ENCODE results near the gene PPP6R3. TPM values are rescaled to one million over a fixed set of nuclear protein-coding genes. Genes with fewer than 3 reads are reported as not detected.

PPP6R3 gene
- total and polyA plus RNA-seq, 5 donors from 2014 or later: 46.7 to 172 (median 51.6) TPM

- Histone ChIP-seq H3K27ac (ENCODE audit: insufficient read depth, low read length, poor library complexity, severe bottlenecking) (no peak overlapping the region), H3K4me1 (ENCODE audit: control insufficient read depth, insufficient read depth, low read length, poor library complexity, severe bottlenecking) (peaks cover 37% of the 10 kb centered on the region), H3K4me3 (ENCODE audit: low read depth, low read length) (no peak overlapping the region), H3K36me3 (ENCODE audit: control insufficient read depth, insufficient read depth, low read length) (peaks cover 24% of the 10 kb centered on the region), H3K9me3 (ENCODE audit: control insufficient read depth in 2 of 2, low read length in 2 of 2) (no peaks in the 10 kb centered on the region), H3K27me3 (ENCODE audit: control insufficient read depth, insufficient read depth, low read length) (no peaks in the 10 kb centered on the region)
- no peaks in the 10 kb centered on the region for H3K9me3 Mint-ChIP-seq
- H3K36me3 Mint-ChIP-seq: peaks cover 18% of the 10 kb centered on the region
- H3K4me3 Mint-ChIP-seq: peak overlapping the region in 2 of 4 donors; percentile 20 to 29
- H3K4me1 Mint-ChIP-seq: peaks cover 51 to 90% (median 72%) of the 10 kb centered on the region in 4 donors
- ATAC-seq (ENCODE audit: low read depth in 2 of 2) (no peak), DNase-seq (no peak)
- H3K27ac Mint-ChIP-seq: peak overlapping the region in 2 of 3 donors; percentile 16 to 71
- no peaks in the 10 kb centered on the region for H3K27me3 Mint-ChIP-seq
These were observed 48.5 kb downstream of the PPP6R3 start for GRCh38 chr11:68509066-68509465.

DNA sequence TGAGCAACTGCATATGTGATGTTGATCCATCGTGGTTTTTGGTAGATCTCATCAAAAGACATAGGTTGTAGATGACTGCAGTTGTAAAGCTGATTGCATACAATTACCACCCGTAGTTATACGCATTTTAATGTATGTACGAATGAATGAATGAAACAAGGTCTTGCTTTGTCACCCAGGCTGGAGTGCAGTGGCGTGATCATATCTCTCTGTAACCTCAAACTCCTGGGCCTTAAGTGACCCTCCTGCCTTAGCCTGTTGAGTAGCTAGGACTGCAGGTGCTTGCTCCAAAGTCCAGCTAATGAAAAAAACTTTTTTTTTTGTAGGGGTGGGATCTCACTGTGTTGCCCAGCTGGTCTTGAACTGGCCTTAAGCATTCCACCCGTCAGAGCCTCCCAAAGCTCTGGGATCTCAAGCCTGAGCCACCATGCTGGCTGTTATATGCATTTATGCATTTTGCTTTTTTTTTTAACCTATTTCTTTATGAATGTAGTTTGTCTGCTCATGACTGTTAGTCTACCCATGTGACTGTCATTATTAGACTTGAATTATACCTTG lies 53.5 kb downstream of the PPP6R3 start:
- Mint-ChIP-seq H3K27me3 (no peaks in the 10 kb centered on the region), H3K9me3 (no peaks in the 10 kb centered on the region), H3K4me1 (peaks cover 27 to 77% (median 52%) of the 10 kb centered on the region in 4 donors), H3K4me3 (no peak overlapping the region), H3K36me3 (peaks cover 16% of the 10 kb centered on the region), H3K27ac (peak overlapping the region in 1 of 3 donors; percentile 76)
- H3K4me1 ChIP-seq (ENCODE audit: control insufficient read depth, insufficient read depth, low read length, poor library complexity, severe bottlenecking): peaks cover 13% of the 10 kb centered on the region
- H3K9me3 ChIP-seq (ENCODE audit: control insufficient read depth in 2 of 2, low read length in 2 of 2): no peaks in the 10 kb centered on the region
- DNase-seq (no peak), ATAC-seq (ENCODE audit: low read depth in 2 of 2) (no peak)
- H3K36me3 ChIP-seq (ENCODE audit: control insufficient read depth, insufficient read depth, low read length): peaks cover 35% of the 10 kb centered on the region
- no peaks in the 10 kb centered on the region for H3K27me3 ChIP-seq (ENCODE audit: control insufficient read depth, insufficient read depth, low read length)
- H3K27ac ChIP-seq (ENCODE audit: insufficient read depth, low read length, poor library complexity, severe bottlenecking): no peak overlapping the region
- no peak overlapping the region for H3K4me3 ChIP-seq (ENCODE audit: low read depth, low read length)

DNA sequence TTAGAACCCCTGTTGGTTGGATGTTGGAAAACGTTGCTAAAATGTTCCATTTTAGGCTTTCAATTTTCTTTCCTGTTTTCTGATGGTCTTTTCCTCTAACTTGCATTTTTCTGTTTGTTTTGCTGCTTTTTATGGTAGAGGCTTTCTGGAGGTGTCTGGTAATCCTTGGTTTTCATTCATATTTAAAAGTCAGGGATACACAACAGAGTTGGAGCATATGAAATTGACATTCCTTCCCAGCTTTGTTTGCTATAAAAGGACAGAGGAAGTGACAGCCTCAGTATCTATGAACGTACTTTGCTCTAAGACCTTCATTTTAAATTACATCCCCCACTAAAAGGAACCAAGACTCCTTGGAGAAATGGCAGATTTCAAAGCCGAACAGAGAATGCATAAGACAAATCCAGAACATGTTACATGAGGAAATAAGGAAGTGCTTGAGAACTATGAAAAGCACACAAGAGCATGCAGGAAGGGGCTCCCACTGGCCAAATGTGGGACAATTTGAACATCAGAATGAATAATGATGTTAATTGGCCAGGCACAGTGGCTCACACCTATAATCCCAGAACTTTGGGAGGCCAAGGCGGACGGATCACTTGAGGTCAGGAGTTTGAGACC lies 56.7 kb downstream of the PPP6R3 start:
- H3K9me3 ChIP-seq (ENCODE audit: control insufficient read depth in 2 of 2, low read length in 2 of 2): no peaks in the 10 kb centered on the region
- H3K4me1 ChIP-seq (ENCODE audit: control insufficient read depth, insufficient read depth, low read length, poor library complexity, severe bottlenecking): peaks cover 5% of the 10 kb centered on the region
- peaks cover 34% of the 10 kb centered on the region for H3K36me3 Mint-ChIP-seq
- DNase-seq: no peak
- ATAC-seq (ENCODE audit: low read depth in 2 of 2): no peak
- H3K4me3 ChIP-seq (ENCODE audit: low read depth, low read length): no peak overlapping the region
- peaks cover 54% of the 10 kb centered on the region for H3K36me3 ChIP-seq (ENCODE audit: control insufficient read depth, insufficient read depth, low read length)
- H3K27me3 ChIP-seq (ENCODE audit: control insufficient read depth, insufficient read depth, low read length): no peaks in the 10 kb centered on the region
- peaks cover 25 to 70% (median 61%) of the 10 kb centered on the region in 4 donors for H3K4me1 Mint-ChIP-seq
- no peaks in the 10 kb centered on the region for H3K27me3 Mint-ChIP-seq
- peak overlapping the region; percentile 13 to 55 (median 53) for H3K27ac Mint-ChIP-seq
- H3K9me3 Mint-ChIP-seq: no peaks in the 10 kb centered on the region
- H3K4me3 Mint-ChIP-seq: no peak overlapping the region
- no peak overlapping the region for H3K27ac ChIP-seq (ENCODE audit: insufficient read depth, low read length, poor library complexity, severe bottlenecking)

- Histone ChIP-seq H3K27me3 (ENCODE audit: control insufficient read depth, insufficient read depth, low read length) (no peaks in the 10 kb centered on the region), H3K4me3 (ENCODE audit: low read depth, low read length) (no peak overlapping the region), H3K4me1 (ENCODE audit: control insufficient read depth, insufficient read depth, low read length, poor library complexity, severe bottlenecking) (peaks cover 4% of the 10 kb centered on the region), H3K36me3 (ENCODE audit: control insufficient read depth, insufficient read depth, low read length) (peaks cover 57% of the 10 kb centered on the region), H3K27ac (ENCODE audit: insufficient read depth, low read length, poor library complexity, severe bottlenecking) (no peak overlapping the region), H3K9me3 (ENCODE audit: control insufficient read depth in 2 of 2, low read length in 2 of 2) (no peaks in the 10 kb centered on the region)
- Mint-ChIP-seq H3K4me3 (no peak overlapping the region), H3K4me1 (peaks cover 22 to 64% (median 59%) of the 10 kb centered on the region in 4 donors), H3K9me3 (no peaks in the 10 kb centered on the region), H3K36me3 (peaks cover 40% of the 10 kb centered on the region), H3K27me3 (no peaks in the 10 kb centered on the region), H3K27ac (peak overlapping the region in 2 of 3 donors; percentile 48 to 54)
- DNase-seq (no peak), ATAC-seq (ENCODE audit: low read depth in 2 of 2) (no peak)
These were observed 57.6 kb downstream of the PPP6R3 start for GRCh38 chr11:68518191-68518590.

- Mint-ChIP-seq H3K27me3 (no peaks in the 10 kb centered on the region), H3K36me3 (peaks cover 52% of the 10 kb centered on the region), H3K4me3 (no peak overlapping the region), H3K27ac (no peak overlapping the region), H3K9me3 (no peaks in the 10 kb centered on the region), H3K4me1 (peaks cover 28 to 75% (median 65%) of the 10 kb centered on the region in 4 donors)
- H3K9me3 ChIP-seq (ENCODE audit: control insufficient read depth in 2 of 2, low read length in 2 of 2): no peaks in the 10 kb centered on the region
- peaks cover 15% of the 10 kb centered on the region for H3K4me1 ChIP-seq (ENCODE audit: control insufficient read depth, insufficient read depth, low read length, poor library complexity, severe bottlenecking)
- H3K36me3 ChIP-seq (ENCODE audit: control insufficient read depth, insufficient read depth, low read length): peaks cover 71% of the 10 kb centered on the region
- no peaks in the 10 kb centered on the region for H3K27me3 ChIP-seq (ENCODE audit: control insufficient read depth, insufficient read depth, low read length)
- no peak overlapping the region for H3K27ac ChIP-seq (ENCODE audit: insufficient read depth, low read length, poor library complexity, severe bottlenecking)
- no peak overlapping the region for H3K4me3 ChIP-seq (ENCODE audit: low read depth, low read length)
- ATAC-seq (ENCODE audit: low read depth in 2 of 2) (no peak), DNase-seq (no peak)
These were observed 61.6 kb downstream of the PPP6R3 start for GRCh38 chr11:68521969-68522652.

DNA sequence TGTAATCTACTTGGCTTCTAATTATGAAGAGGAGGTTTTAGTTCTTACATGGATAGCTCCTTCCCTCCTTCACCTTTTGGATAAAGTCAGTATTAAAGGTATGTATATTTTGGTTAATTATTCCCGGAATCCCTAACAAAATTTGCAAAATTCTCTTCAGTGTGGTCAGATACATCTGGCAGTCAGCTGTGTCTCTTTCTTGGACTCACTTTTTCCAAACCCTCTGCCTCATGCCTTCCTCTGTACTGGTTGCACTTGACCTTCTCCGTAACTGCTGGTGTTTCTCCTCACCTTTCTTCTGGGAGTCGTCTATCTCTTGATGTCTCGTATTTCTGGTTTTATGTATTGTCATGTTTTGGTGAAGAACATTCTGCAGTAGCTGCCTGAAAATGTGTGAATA lies 62.5 kb downstream of the PPP6R3 start:
- no peak for DNase-seq
- H3K27me3 ChIP-seq (ENCODE audit: control insufficient read depth, insufficient read depth, low read length): no peaks in the 10 kb centered on the region
- peak overlapping the region in 1 of 3 donors; percentile 76 for H3K27ac Mint-ChIP-seq
- peaks cover 60% of the 10 kb centered on the region for H3K36me3 Mint-ChIP-seq
- peaks cover 22% of the 10 kb centered on the region for H3K4me1 ChIP-seq (ENCODE audit: control insufficient read depth, insufficient read depth, low read length, poor library complexity, severe bottlenecking)
- H3K4me3 ChIP-seq (ENCODE audit: low read depth, low read length): no peak overlapping the region
- no peak overlapping the region for H3K4me3 Mint-ChIP-seq
- peaks cover 77% of the 10 kb centered on the region for H3K36me3 ChIP-seq (ENCODE audit: control insufficient read depth, insufficient read depth, low read length)
- H3K9me3 Mint-ChIP-seq: no peaks in the 10 kb centered on the region
- H3K27me3 Mint-ChIP-seq: no peaks in the 10 kb centered on the region
- no peaks in the 10 kb centered on the region for H3K9me3 ChIP-seq (ENCODE audit: control insufficient read depth in 2 of 2, low read length in 2 of 2)
- peaks cover 33 to 77% (median 70%) of the 10 kb centered on the region in 4 donors for H3K4me1 Mint-ChIP-seq
- no peak for ATAC-seq (ENCODE audit: low read depth in 2 of 2)
- no peak overlapping the region for H3K27ac ChIP-seq (ENCODE audit: insufficient read depth, low read length, poor library complexity, severe bottlenecking)

DNA sequence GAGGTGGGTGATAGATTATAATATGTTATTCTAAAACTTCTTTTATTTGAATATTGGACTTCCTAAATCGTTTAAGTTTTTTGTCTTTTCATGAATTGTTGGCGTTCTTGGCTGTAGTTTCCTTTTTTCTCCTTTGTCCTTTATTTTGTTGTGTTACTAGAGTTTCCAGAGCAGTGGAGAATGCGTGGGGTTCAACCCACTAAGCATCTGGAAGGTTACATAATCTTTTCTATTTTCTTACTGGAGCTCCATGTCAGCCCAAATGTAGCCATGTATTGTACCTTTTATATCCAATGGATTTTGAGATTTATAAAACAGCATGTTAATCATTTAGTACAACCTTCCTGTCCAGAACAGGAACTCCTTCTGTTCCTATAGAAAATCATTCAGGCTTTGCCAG lies 63.2 kb downstream of the PPP6R3 start:
- H3K9me3 Mint-ChIP-seq: no peaks in the 10 kb centered on the region
- Histone ChIP-seq H3K4me3 (ENCODE audit: low read depth, low read length) (no peak overlapping the region), H3K36me3 (ENCODE audit: control insufficient read depth, insufficient read depth, low read length) (peaks cover 81% of the 10 kb centered on the region), H3K4me1 (ENCODE audit: control insufficient read depth, insufficient read depth, low read length, poor library complexity, severe bottlenecking) (peaks cover 29% of the 10 kb centered on the region), H3K27ac (ENCODE audit: insufficient read depth, low read length, poor library complexity, severe bottlenecking) (no peak overlapping the region), H3K9me3 (ENCODE audit: control insufficient read depth in 2 of 2, low read length in 2 of 2) (no peaks in the 10 kb centered on the region), H3K27me3 (ENCODE audit: control insufficient read depth, insufficient read depth, low read length) (no peaks in the 10 kb centered on the region)
- no peak overlapping the region for H3K4me3 Mint-ChIP-seq
- no peak for DNase-seq
- peaks cover 38 to 80% (median 74%) of the 10 kb centered on the region in 4 donors for H3K4me1 Mint-ChIP-seq
- no peaks in the 10 kb centered on the region for H3K27me3 Mint-ChIP-seq
- peaks cover 62% of the 10 kb centered on the region for H3K36me3 Mint-ChIP-seq
- H3K27ac Mint-ChIP-seq: peak overlapping the region in 2 of 3 donors; percentile 59 to 76
- no peak for ATAC-seq (ENCODE audit: low read depth in 2 of 2)
